GM12873 (cell line): ENCODE results near the gene MECP2.

Source experiments
- TF ChIP-seq, protein P1 (sequence below): IDR thresholded peaks from 2 replicates; pipeline ENCODE4 v1.5.1; 2012; ENCODE audit warnings: low read depth, mild to moderate bottlenecking, moderate library complexity, low read length, control low read depth; ENCODE audit not compliant: insufficient read depth; ENCODE audit errors: missing control alignments

The MECP2 gene

DNA sequence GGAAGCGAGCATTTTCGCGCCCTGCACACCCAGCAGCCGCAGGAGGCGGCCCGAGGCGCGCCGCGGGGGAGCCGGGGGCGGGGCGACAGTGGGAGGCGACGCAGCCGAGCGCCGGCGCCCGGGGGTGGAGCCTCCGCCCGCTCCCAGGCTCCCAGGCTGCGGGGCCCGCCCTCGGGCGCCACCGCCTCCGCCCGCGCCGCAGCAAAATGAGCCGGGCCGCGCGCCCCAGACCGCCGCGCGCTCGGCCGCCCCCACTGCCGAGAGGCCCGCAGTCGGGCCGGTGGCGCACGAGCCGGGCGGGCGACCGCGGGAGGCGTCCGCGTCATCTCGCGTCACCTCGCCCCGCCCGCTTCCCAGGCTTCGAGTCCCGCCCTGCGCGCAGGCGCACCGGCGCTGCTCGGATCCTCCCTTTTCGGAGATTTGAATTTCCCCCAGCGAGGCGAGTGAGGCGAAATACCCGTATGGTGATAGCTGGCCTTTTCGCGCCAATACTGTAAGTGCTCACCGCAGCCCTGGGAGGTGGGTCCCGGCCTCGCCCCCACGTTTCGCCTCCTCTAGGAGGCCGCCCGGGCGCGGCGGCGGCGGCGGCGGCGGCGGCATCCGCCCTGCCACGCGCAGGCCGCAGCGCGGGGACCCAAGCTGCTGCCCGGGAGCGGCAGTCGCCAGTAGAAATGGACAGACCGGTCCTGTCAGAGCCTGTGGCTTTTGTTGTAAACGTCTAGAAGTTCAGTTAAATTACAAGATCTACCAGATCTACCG lies 125.0 kb downstream of the MECP2 start, which contains the start of gene TMEM187:
TMEM187 (plus strand) TSS at position 387 of the 759 bp plus-strand sequence. CDS start 9,309 bp downstream, outside the sequence.
- TF ChIP-seq, protein P1, sequence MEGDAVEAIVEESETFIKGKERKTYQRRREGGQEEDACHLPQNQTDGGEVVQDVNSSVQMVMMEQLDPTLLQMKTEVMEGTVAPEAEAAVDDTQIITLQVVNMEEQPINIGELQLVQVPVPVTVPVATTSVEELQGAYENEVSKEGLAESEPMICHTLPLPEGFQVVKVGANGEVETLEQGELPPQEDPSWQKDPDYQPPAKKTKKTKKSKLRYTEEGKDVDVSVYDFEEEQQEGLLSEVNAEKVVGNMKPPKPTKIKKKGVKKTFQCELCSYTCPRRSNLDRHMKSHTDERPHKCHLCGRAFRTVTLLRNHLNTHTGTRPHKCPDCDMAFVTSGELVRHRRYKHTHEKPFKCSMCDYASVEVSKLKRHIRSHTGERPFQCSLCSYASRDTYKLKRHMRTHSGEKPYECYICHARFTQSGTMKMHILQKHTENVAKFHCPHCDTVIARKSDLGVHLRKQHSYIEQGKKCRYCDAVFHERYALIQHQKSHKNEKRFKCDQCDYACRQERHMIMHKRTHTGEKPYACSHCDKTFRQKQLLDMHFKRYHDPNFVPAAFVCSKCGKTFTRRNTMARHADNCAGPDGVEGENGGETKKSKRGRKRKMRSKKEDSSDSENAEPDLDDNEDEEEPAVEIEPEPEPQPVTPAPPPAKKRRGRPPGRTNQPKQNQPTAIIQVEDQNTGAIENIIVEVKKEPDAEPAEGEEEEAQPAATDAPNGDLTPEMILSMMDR, result no peak
